Measurements from ENCODE around the gene MDM2.

DNA sequence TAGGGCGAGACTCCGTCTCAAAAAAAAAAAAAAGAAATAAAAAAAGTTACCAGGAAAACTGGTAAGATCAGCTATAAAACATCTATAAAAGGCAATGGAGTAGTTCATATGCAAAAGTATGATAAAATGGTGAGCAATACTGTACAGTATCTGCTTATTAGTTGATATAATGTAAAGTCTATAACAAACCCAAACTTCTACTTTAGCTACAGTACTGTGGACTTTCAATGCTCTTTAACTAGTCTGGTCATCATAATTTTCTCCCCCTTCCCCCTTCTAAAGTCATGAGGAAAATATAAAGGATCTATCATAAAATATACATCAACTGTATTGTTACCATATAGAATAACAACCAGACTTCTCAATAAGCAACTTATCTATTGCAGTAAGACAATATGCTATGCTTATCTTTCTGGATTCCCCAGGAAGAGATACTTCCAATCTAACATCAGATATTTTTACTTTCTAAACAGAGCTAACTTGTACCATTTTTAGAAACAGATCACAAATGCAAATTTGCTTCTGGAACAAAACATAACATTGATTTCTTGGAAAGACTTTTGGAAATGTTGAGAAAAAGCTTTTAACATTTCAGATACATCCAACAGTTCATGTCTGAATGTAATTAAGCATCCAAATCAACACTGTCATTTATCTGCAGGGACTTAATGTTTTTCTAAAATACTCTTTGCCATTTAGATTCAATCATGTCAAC, 43.8 kb downstream of the MDM2 start:
- TF ChIP-seq TAF1 (IDR thresholded peaks at IDR 0.05; ENCODE audit: borderline replicate concordance, insufficient read depth, low read length) (no peak), POLR2AphosphoS5 (IDR thresholded peaks at IDR 0.05; ENCODE audit: low read depth, low read length) (no peak)

Data from PFSK-1 (cell line).